C4-2B (cell line): ENCODE data around the gene TMEM72.

Source experiments
- ZFX ChIP-seq: fragments of 450-650 bp; IDR thresholded peaks from 2 replicates; pipeline ENCODE4 v1.6.1; 2017
- TF ChIP-seq, protein P1 (sequence below): fragments of 450-650 bp; conservative IDR thresholded peaks from 2 replicates; pipeline ENCODE4 v1.5.1; 2017; ENCODE audit warnings: mild to moderate bottlenecking

DNA sequence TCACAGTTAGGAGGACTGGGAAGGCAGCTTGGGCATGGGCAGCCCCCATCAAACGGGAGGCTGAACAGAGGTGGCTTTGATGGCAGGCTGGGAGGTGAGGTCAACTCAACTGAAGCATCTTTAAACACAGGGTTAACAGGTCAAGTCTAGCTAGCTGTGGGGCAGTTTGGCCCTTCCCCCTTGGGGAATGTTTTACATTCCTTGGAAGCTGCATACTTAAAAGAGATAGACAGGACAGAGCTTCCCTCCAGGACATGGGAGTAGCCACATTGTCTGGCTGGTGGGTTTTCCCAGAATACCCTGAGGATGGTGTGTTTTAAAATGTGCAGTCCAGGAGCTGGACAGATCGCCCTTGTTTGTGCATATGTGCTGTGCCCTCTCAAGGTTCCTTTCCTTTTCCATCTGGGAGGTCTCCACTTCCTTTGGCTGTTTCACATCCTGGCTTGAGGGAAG, 41.7 kb downstream of the TMEM72 start:
- TF ChIP-seq, protein P1, sequence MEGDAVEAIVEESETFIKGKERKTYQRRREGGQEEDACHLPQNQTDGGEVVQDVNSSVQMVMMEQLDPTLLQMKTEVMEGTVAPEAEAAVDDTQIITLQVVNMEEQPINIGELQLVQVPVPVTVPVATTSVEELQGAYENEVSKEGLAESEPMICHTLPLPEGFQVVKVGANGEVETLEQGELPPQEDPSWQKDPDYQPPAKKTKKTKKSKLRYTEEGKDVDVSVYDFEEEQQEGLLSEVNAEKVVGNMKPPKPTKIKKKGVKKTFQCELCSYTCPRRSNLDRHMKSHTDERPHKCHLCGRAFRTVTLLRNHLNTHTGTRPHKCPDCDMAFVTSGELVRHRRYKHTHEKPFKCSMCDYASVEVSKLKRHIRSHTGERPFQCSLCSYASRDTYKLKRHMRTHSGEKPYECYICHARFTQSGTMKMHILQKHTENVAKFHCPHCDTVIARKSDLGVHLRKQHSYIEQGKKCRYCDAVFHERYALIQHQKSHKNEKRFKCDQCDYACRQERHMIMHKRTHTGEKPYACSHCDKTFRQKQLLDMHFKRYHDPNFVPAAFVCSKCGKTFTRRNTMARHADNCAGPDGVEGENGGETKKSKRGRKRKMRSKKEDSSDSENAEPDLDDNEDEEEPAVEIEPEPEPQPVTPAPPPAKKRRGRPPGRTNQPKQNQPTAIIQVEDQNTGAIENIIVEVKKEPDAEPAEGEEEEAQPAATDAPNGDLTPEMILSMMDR = no peak
- TF ChIP-seq ZFX = no peak
